IMR-90 (cell line): ENCODE measurements around the gene ATP5PO. TPM values are rescaled to one million over a fixed set of nuclear protein-coding genes. Genes with fewer than 3 reads are reported as not detected.

Experiments used
- ATAC-seq: fragments of 200-7000 bp; cut with Tn5 transposase; 2 replicates; pipeline ENCODE4 v1.9.1; 2020; ENCODE audit warnings: low read depth, mild to moderate bottlenecking, moderate library complexity
- BruUV-seq: library from RNA; stranded (reverse); fragments of 400-500 nt; replicated peaks from 2 replicates; lab custom pipeline; 2021; lab: Mats Ljungman, UMichigan
- CTCF ChIA-PET: fragments of 300-600 bp; formaldehyde crosslinking; extraction: SDS; loops from one replicate; lab custom pipeline; 2021; ENCODE audit warnings: antibody characterized with exemption; lab: Yijun Ruan, JAX
- POLR2A ChIA-PET: fragments of 300-600 bp; sonication (Branson Sonifier 250); formaldehyde crosslinking; loops from one replicate; lab custom pipeline; 2022; ENCODE audit warnings: antibody characterized with exemption; ENCODE audit not compliant: unreplicated experiment; lab: Charles Lee
- DNase-seq: peaks from one replicate; pipeline ENCODE4 v3.0.0; 2013
- H2AFZ ChIP-seq: replicated peaks from 2 replicates; pipeline ENCODE3; 2013; ENCODE audit warnings: low read length, mild to moderate bottlenecking; ENCODE audit not compliant: poor library complexity
- H2AK5ac ChIP-seq: 2 replicates; pipeline ENCODE4 v1.6.1; 2013; ENCODE audit warnings: low read depth, low read length, inconsistent platforms
- H2AK9ac ChIP-seq: replicated peaks from 2 replicates; pipeline ENCODE3; 2013; ENCODE audit warnings: mild to moderate bottlenecking, low read depth, low read length, moderate library complexity; ENCODE audit not compliant: poor library complexity
- H2BK120ac ChIP-seq: 2 replicates; pipeline ENCODE4 v1.6.1; 2013; ENCODE audit warnings: low read depth, low read length, inconsistent platforms
- H2BK15ac ChIP-seq: 3 replicates; pipeline ENCODE4 v1.6.1; 2013; ENCODE audit warnings: low read depth, low read length, inconsistent platforms
- H2BK20ac ChIP-seq: 2 replicates; pipeline ENCODE4 v1.6.1; 2013; ENCODE audit warnings: low read depth, mild to moderate bottlenecking, inconsistent platforms, low read length, moderate library complexity
- H2BK5ac ChIP-seq: 2 replicates; pipeline ENCODE4 v1.6.1; 2013; ENCODE audit warnings: mild to moderate bottlenecking, low read depth, low read length, inconsistent platforms; ENCODE audit not compliant: poor library complexity, severe bottlenecking
- H3K14ac ChIP-seq: replicated peaks from 2 replicates; pipeline ENCODE4 v1.6.1; 2013; ENCODE audit warnings: low read depth, low read length, inconsistent platforms
- H3K18ac ChIP-seq: 2 replicates; pipeline ENCODE4 v1.6.1; 2013; ENCODE audit warnings: low read depth, low read length, control low read depth
- H3K23ac ChIP-seq: 2 replicates; pipeline ENCODE4 v1.6.1; 2013; ENCODE audit warnings: low read depth, low read length, inconsistent platforms
- H3K27ac ChIP-seq: 2 replicates; pipeline ENCODE4 v1.5.1; 2013; ENCODE audit warnings: mild to moderate bottlenecking, control low read depth, low read length; ENCODE audit not compliant: insufficient read depth
- H3K27me3 ChIP-seq: 2 replicates; pipeline ENCODE4 v1.6.1; 2013; ENCODE audit warnings: low read length; ENCODE audit not compliant: control insufficient read depth, insufficient read depth
- H3K36me3 ChIP-seq: 2 replicates; pipeline ENCODE4 v1.6.1; 2013; ENCODE audit warnings: low read length, mixed read lengths; ENCODE audit not compliant: control insufficient read depth, insufficient read depth
- H3K4ac ChIP-seq: 2 replicates; pipeline ENCODE4 v1.6.1; 2013; ENCODE audit warnings: low read depth, low read length, inconsistent platforms
- H3K4me1 ChIP-seq: 2 replicates; pipeline ENCODE4 v1.6.1; 2013; ENCODE audit warnings: low read length, mixed read lengths; ENCODE audit not compliant: control insufficient read depth, insufficient read depth
- H3K4me2 ChIP-seq: 2 replicates; pipeline ENCODE4 v1.6.1; 2013; ENCODE audit warnings: low read depth, mild to moderate bottlenecking, control low read depth, low read length, moderate library complexity
- H3K4me3 ChIP-seq: 2 replicates; pipeline ENCODE4 v1.5.1; 2013; ENCODE audit warnings: low read depth, mild to moderate bottlenecking, control low read depth, low read length, moderate library complexity; ENCODE audit not compliant: insufficient read depth
- H3K56ac ChIP-seq: 2 replicates; pipeline ENCODE4 v1.6.1; 2013; ENCODE audit warnings: low read length, inconsistent platforms; ENCODE audit not compliant: insufficient read depth; ENCODE audit errors: extremely low read depth
- H3K79me1 ChIP-seq, 2 experiments: 2 replicates each; pipeline ENCODE4 v1.6.1; 2013; ENCODE audit warnings: low read length in 2 of 2, inconsistent platforms in 1 of 2, low read depth in 1 of 2
- H3K9ac ChIP-seq: 2 replicates; pipeline ENCODE4 v1.6.1; 2013; ENCODE audit warnings: low read depth, low read length, control low read depth
- H3K9me1 ChIP-seq: 2 replicates; pipeline ENCODE4 v1.6.1; 2013; ENCODE audit warnings: low read length, inconsistent platforms; ENCODE audit not compliant: insufficient read depth
- H3K9me3 ChIP-seq: 2 replicates; pipeline ENCODE4 v1.6.1; 2013; ENCODE audit warnings: low read length; ENCODE audit not compliant: control insufficient read depth, insufficient read depth
- H4K20me1 ChIP-seq: 2 replicates; pipeline ENCODE4 v1.6.1; 2013; ENCODE audit warnings: low read length, inconsistent platforms; ENCODE audit not compliant: insufficient read depth
- H4K5ac ChIP-seq: 2 replicates; pipeline ENCODE4 v1.6.1; 2013; ENCODE audit warnings: mild to moderate bottlenecking, low read depth, low read length, control low read depth
- H4K8ac ChIP-seq, 2 experiments: 2 replicates each; pipeline ENCODE4 v1.6.1; 2013; ENCODE audit warnings: low read depth in 2 of 2, low read length in 2 of 2, control low read depth in 1 of 2, inconsistent platforms in 1 of 2
- H4K91ac ChIP-seq: 2 replicates; pipeline ENCODE4 v1.6.1; 2013; ENCODE audit warnings: low read depth, low read length, inconsistent platforms; ENCODE audit not compliant: insufficient read depth
- BHLHE40 ChIP-seq: fragments of 150-350 bp; IDR thresholded peaks from 2 replicates; pipeline ENCODE4 v1.6.1; 2016; ENCODE audit warnings: mild to moderate bottlenecking, low read depth, low read length
- FOS ChIP-seq: fragments of 150-350 bp; IDR thresholded peaks from 2 replicates; pipeline ENCODE4 v1.6.1; 2016; ENCODE audit warnings: low read depth, low read length
- WGBS, 2 experiments: methylation state at CpG; one replicate each; pipeline versions ENCODE4 v1.1.5 to v1.1.7; 2013; ENCODE audit warnings: missing lambda C conversion rate in 2 of 2; ENCODE audit not compliant: insufficient read length in 1 of 2; ENCODE audit errors: extremely low coverage in 2 of 2; 5-methylcytosine and 5-hydroxymethylcytosine counted together
- dilution Hi-C: fragments of 300-500 bp; cut with HindIII; formaldehyde crosslinking; loops from one replicate; pipeline ENCODE4 v1.14.3; 2018; ENCODE audit warnings: low sequenced_read_pairs; ENCODE audit not compliant: unreplicated experiment
- in situ Hi-C: fragments of 300-500 bp; cut with MboI; formaldehyde crosslinking; loops from 3 replicates; pipeline ENCODE4 v1.14.3; 2019; ENCODE audit warnings: low sequenced_read_pairs, inconsistent platforms, mixed read lengths
- intact Hi-C: fragments of 100-400 bp; cut with micrococcal nuclease; formaldehyde crosslinking; loops from 2 replicates; pipeline ENCODE4 v1.10.0; 2022
- polyA plus RNA-seq, 3 experiments: library from polyadenylated mRNA; depleted of rRNA; stranded (reverse); fragments of >200 nt; gene quantifications; 2 replicates each; pipeline ENCODE4 v1.2.3, GENCODE V29; 2012; ENCODE audit warnings: low replicate concordance in 1 of 3
- total RNA-seq: library from RNA; depleted of rRNA; stranded (reverse); fragments of >200 nt; gene quantifications from 2 replicates; pipeline ENCODE4 v1.2.3, GENCODE V29; 2012; rRNA removed

Gene ATP5PO
- total and polyA plus RNA-seq, 2 of the 4 experiments (the other 2 are of a cell fraction), result 237 to 250 TPM

DNA sequence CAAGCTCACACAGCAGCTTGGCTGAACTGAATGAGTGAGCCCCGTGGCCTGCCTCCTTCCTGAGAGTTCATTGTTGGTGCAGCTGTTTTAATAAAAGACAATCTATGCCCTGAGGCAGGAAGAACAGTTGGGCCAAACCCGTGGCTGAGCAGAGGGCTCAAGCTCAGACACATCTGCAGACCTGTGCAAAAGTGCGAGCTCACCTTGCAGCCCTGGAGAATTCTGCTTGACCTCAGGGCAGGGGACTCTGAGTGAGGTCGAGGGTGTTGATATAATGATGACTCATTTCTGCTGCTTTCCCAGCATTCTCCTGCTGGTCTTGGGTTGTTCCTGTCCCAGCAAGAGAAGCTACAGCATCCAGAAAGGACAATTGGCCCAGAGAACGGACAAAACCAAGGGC is 61.0 kb downstream of the ATP5PO start:
- Histone ChIP-seq H3K4me2 (no peak overlapping the region), H3K9me1 (no peaks in the 10 kb centered on the region), H3K18ac (no peak overlapping the region), H3K9me3 (no peaks in the 10 kb centered on the region), H4K20me1 (no peaks in the 10 kb centered on the region), H3K9ac (no peak overlapping the region), H2AK9ac (no peak overlapping the region), H3K36me3 (no peaks in the 10 kb centered on the region), H3K4me1 (no peaks in the 10 kb centered on the region), H3K4me3 (no peak overlapping the region), H2BK5ac (no peak overlapping the region), H2AK5ac (no peak overlapping the region), H2AFZ (peak overlapping the region; percentile 38), H4K8ac (no peak overlapping the region), H4K5ac (no peak overlapping the region), H3K14ac (no peak overlapping the region), H2BK15ac (no peak overlapping the region), H3K23ac (no peak overlapping the region), H3K4ac (no peak overlapping the region), H3K27me3 (peaks cover 7% of the 10 kb centered on the region; the same call in 1 of the 2 replicates), H3K79me1 (no peaks in the 10 kb centered on the region), H3K27ac (no peak overlapping the region), H2BK20ac (no peak overlapping the region), H3K56ac (no peak overlapping the region), H4K91ac (no peak overlapping the region), H2BK120ac (no peak overlapping the region)
- intact Hi-C loops (no loop called here), in situ Hi-C loops (no loop called here), dilution Hi-C loops (no loop called here)
- TF ChIP-seq FOS (peak; percentile 48; the same call in 1 of the 2 replicates), BHLHE40 (no peak)
- CTCF ChIA-PET, result no interaction called here
- POLR2A ChIA-PET, result no interaction called here
- DNase-seq (no peak), ATAC-seq (peak; percentile 78)
- BruUV-seq, result no TSS peak
- 50% methylated on average over 1 of the region's 5 CpGs; no CpG with 5 or more reads in 1 of the 2 experiments for WGBS, 2 experiments

Other genes with a start within 250 kb of the ATP5PO start
- 7.5 and 11.9 TPM in 2 replicates for gene MRPS6, start 157.8 kb upstream of the ATP5PO start, total RNA-seq
- 32.8 and 35.1 TPM in 2 replicates for gene MRPS6, start 157.8 kb upstream of the ATP5PO start, polyA plus RNA-seq (2012; rRNA removed)
- 9.9 and 15.6 TPM in 2 replicates for gene SLC5A3, start 157.8 kb upstream of the ATP5PO start, total RNA-seq
- gene SLC5A3, start 157.8 kb upstream of the ATP5PO start, polyA plus RNA-seq (2012; rRNA removed), result 1.3 and 1.8 TPM in 2 replicates